Measurements from ENCODE around the gene C4BPB.

- TF ChIP-seq, protein P1, sequence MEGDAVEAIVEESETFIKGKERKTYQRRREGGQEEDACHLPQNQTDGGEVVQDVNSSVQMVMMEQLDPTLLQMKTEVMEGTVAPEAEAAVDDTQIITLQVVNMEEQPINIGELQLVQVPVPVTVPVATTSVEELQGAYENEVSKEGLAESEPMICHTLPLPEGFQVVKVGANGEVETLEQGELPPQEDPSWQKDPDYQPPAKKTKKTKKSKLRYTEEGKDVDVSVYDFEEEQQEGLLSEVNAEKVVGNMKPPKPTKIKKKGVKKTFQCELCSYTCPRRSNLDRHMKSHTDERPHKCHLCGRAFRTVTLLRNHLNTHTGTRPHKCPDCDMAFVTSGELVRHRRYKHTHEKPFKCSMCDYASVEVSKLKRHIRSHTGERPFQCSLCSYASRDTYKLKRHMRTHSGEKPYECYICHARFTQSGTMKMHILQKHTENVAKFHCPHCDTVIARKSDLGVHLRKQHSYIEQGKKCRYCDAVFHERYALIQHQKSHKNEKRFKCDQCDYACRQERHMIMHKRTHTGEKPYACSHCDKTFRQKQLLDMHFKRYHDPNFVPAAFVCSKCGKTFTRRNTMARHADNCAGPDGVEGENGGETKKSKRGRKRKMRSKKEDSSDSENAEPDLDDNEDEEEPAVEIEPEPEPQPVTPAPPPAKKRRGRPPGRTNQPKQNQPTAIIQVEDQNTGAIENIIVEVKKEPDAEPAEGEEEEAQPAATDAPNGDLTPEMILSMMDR (IDR thresholded peaks at IDR 0.05) = no peak
- no peak for TF ChIP-seq POLR2AphosphoS5 (IDR thresholded peaks at IDR 0.05; ENCODE audit: insufficient read depth in 1 of 2, low read depth in 1 of 2)
- no peak for TF ChIP-seq POLR2A (IDR thresholded peaks at IDR 0.05)
These were observed 26.6 kb upstream of the C4BPB start for GRCh38 chr1:207062058-207062457.
